Measurements from ENCODE around the gene ZCCHC14.
"Not testable (repeated sequence)": the region's sequence is repeated elsewhere in the genome, so short reads cannot be mapped to it uniquely, and the experiment has no call there.

The ZCCHC14 gene

DNA sequence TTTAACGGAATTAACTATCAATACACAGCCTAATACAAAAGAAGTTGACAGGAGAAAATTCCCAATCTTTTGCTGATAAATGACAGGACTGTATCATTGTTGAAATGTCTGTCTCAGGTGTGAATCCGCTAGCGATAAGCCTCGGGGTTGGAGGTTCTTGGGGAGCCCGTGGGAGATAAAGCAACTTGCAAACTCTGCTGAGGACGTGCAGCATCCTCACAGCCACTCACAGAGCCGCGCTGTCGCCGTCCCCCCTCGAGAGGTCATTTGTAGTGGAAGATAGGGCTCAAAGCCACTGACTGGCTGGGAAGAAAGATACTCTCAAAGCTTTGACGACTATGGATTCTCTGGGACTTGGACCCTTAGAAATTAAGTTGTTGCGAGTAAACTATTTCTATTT, 83.7 kb downstream of the ZCCHC14 start:
- DNase-seq (ENCODE audit: low spot score), result no peak

DNA sequence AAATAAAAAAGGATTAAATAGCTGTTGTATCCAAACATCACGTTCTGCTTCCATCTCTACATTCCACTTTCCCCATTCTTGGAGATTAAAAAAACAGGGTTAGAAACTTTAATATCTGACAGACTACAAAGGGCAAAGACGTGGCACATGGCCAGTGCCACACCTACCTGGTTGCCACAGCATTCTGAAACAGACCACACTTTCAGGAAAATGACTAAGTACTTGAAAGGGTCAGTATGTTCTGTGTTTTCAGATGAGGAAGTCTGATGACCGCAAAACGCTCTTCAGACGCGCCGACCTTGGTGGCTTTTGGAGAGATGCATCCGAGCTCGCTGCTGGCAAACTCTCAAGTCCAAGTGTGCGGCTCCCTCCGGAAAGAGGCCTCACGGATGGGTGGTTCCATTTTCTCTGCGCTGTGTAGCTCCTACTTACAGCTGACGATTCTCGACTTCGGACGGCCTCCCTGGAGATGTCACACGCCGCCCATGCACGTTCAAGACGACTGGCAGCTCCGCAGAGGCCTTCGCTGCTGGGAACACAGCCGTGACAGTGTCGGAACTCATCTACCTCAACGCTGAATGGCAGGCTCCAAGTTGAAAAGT, 85.2 kb downstream of the ZCCHC14 start:
- peak; percentile 99 for DNase-seq (ENCODE audit: low spot score)

DNA sequence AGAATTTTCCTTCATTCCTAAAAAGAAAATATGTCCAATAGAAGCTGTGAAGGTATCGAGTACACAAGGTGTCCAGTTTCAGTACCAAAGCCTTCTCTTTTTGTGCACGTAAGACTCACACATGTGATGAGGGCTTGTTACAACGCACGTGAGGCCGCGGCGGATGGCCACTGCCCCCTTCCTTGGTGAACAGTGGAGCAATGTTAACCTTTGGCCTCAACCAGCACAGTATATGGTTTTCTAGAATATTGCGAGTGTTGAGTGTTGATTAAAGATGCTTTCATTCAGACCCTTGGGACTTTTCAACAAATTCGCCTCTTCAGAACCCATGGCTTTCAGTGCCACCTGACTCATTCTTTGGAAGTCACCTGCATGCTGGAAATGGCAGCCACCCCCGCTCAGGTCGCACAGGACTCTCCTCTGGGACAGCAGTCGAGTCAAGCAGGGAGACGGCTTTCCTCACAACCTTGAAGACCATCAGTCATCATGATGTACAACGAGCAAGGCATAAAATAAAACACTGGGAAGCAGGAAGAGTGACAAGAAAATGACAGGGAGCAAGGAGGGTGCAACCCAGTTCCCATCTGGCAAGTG, 86.2 kb downstream of the ZCCHC14 start:
- DNase-seq (ENCODE audit: low spot score), result peak; percentile 41

DNA sequence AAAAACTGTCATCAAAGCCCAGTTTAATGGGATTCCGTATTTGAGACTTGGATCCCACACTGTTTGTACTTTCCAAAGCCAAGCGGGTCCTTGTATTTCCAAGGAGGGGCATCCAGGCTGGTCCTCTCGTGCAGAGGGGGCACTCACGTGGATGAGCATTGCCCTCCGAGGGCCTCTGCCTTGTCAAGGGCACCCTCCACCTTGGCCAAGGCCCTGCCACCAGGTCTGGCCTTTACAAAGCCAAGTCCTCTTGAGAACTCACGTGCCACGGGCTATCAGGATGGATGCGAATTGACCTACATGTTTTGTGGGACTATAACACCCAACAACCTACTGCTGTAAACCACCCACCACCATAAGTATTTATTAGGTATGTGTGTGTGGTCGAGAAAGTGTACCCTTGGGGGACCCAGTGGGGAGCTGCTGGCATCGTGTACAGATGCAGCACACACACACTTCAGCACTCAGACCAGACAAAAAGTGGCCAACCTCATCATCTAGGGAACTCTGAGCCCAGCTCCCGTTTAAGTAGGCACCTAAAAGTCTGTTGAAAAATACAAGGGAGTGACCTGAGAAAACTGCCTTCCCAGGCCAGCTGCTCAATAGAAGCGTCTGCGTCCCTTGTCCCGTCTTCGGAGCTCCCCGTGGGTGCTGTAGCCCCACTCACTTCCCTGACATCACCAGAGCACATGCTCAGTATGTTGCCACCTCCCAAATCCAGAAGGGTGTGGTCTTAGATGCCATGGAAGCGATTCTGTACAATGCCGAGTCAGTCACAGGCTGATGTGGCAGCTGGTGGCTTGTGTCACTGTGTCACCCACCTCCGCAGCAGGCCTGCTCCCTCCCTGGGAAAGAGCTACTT, 87.8 kb downstream of the ZCCHC14 start:
- DNase-seq (ENCODE audit: low spot score), result peak; percentile 40

DNA sequence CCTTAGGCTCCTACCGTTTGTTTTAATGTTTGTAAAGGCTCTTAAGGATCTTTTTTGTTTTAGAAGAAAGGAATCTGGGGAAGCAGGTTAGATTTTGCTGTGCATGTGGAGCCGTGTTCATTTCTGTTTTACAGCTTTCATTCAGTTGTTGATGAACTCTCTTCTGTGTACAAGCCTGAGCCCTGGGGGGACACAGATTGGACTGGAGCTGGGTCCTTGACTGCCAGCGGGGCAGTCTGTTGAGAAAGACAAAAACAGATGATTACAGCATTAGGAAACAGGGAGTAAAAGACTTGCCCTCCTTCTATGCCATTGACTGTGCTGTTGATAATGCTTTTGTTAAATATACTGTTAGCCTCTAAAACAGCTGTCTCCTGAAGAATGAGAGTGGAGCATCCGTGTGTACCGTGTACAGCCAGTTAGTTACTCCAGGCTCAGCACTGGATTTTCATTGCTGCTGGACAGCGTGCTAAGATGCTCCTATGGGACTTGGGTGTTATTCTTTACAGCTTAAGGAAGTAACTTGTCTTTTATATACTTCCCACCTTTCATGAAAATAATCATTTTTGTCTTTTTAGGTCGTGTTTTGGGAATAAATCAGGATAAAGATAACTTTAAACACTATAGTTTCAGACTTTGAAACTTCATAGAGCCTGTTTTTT, 97.5 kb downstream of the ZCCHC14 start:
- no peak for DNase-seq (ENCODE audit: low spot score)

DNA sequence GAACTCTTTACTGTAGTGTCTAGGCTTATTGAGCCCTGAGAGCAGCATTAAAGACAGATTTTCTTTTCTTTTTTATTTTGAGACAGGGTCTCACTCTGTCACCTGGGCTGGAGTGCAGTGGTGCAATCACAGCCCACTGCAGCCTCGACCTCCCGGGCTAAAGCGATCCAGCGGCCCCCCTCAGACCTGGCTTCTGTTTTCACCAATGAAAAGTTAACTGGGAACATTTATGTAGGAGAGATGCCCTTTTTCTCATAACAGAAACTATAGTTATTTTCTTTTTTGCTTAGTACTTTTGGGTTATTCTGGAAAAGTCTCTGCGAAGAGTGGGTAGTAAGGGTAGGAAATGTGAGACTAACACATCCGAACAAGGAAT, 99.2 kb downstream of the ZCCHC14 start:
- DNase-seq (ENCODE audit: low spot score), result no peak

DNA sequence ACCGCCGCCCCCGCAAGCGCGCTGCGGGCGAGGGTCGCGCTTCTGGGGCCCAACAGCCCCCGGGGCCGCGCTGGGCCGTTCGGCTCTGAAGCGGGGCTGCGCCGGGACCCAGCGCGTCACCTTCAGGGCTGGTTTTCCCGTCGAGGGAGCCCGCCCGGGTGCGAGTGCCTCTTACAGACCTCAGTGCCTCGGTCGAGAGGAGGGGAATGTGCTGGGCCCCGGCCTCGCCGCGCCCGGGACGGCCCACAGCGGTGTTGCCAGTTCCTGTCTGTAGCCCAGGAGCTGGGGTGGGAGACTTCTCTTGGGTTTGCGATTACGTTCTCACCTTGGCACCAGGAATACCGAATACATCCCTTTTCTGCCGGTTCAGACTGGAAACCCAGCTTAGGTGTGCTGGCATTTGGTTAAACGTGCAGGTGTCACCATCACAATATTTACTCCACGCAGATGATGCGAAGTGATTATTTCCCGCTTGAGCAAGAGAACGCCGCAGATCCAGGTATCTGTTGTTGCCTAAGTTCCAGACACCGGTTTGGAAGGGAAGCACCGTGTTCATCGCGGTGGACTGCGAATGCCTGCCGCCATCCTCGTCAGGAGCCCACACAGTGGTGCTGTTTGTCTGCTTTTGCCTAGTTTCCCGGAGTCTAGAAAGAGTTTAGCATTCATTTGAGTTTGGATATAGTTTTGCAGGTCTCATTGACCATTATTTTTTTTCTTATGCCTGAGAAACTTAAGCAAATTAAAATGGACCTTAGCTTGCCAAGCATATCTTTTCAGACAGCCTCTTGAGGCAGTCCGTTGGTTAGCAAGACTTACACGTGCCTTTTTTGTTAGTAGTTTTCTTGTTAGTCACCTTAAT, 99.8 kb downstream of the ZCCHC14 start:
- DNase-seq (ENCODE audit: low spot score), result peak; percentile 59

DNA sequence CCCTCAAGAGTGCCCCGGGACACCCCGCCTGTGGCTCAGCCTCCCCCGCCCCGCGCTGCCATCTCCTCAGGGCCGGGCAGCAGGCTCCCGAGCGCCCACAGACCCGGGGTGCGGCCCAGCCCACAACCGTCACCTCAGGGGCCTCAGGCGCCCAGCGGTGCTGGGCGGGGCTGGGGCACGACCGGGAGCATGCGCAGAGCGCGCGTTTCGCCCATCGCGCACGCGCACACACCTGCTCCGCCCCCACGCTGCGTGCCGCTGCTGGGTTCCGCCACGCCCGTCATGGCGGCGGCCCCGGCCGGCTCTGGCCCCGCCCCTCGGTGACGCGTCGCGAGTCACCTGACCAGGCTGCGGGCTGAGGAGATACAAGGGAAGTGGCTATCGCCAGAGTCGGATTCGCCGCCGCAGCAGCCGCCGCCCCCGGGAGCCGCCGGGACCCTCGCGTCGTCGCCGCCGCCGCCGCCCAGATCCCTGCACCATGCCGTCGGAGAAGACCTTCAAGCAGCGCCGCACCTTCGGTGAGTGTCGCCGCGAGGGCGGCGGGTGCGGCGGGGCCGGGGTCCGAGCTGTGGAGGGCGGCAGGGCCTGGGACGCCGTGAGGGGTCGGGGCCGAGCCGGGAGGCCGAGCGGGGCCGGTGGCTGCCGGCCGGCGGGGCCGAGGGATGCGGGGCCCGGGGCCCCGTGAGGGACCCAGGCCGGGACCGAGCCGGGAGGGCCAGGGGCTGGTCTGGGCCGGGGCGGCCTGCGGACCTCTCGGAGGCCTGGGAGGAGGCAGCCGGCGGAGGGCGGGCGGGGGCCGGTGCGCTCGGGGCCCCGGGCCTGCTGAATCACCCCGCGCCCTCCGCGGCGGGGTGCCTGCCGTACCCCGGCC, 100.6 kb downstream of the ZCCHC14 start, which contains the start of gene MAP1LC3B:
MAP1LC3B (plus strand) TSS at position 387 of the 871 bp plus-strand sequence; CDS start at position 479, 92 bp downstream.
- peak; percentile 90 for DNase-seq (ENCODE audit: low spot score)

DNA sequence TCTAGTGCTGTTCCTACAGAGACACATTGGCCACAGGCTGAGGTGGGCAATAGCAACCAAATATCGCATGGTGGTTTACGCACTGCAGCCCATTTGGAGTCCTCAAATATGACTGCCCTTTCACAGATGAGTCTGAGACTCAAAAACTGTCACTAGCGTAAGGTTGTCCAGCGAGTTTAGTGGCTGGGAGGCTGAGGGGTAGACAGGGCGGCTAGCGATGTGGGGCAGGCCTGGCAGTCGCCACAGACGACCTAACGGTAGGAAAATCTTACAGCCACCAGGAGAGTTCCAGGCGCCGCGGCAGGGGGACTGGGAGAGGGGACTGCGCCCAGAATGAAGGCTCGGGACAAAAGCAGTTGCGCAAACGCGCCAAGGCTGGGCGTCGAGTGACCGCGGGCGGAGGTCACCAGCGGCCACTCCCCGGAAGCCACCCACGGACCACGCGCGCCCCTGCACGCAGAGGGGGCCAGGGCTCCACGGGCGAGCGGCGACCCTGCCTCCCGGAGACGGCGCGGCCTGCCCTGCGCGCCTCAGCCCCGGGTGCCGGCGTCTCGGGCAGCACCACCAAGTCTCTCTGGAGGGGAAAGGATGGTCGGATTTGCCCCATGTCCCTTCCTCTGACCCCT, 101.4 kb downstream of the ZCCHC14 start:
- DNase-seq (ENCODE audit: low spot score), result peak; percentile 64

DNA sequence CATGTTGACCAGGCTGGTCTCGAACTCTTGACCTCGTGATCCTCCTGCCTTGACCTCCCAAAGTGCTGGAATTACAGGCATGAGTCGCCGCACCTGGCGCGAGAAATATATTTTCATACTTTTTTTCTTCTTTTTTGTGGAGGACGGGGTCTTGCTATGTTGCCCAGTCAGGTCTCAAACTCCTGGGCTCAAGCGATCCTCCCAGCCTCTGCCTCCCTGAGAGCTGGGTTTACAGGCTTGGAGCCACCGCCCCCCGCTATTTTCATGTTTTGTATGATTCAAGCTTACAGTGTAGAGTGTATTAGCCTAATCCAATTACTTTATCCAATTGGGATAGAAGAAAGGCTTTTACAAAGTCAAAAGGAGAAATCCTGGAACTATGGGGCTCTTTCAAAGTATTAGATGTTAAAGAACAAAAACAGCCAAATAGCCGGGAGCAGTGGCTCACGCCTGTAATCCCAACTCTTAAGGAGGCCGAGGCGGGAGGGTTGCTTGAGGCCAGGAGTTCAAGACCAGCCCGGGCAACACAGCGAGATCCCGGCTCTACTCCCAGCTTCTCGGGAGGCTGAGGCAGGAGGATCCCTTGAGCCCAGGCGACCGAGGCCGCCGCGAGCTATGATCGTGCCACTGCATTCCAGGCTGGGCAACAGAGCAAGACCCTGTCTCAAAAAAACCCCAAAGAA, 102.0 kb downstream of the ZCCHC14 start:
- DNase-seq (ENCODE audit: low spot score), result no peak

DNA sequence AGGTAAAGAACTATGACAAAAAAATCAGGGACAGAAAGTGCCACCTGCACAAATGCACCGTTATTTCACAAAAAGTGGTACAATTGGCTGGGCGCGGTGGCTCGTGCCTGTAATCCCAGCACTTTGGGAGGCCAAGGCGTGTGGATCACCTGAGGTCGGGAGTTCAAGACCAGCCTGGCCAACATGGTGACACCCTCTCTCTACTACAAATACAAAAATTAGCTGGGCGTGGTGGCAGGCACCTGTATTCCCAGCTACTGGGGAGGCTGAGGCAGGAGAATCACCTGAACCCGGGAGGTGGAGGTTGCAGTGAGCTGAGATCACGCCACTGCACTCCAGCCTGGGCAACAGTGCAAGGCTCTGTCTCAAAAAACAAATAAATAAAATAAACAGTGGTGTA, 102.9 kb downstream of the ZCCHC14 start:
- DNase-seq (ENCODE audit: low spot score), result not testable (repeated sequence)

DNA sequence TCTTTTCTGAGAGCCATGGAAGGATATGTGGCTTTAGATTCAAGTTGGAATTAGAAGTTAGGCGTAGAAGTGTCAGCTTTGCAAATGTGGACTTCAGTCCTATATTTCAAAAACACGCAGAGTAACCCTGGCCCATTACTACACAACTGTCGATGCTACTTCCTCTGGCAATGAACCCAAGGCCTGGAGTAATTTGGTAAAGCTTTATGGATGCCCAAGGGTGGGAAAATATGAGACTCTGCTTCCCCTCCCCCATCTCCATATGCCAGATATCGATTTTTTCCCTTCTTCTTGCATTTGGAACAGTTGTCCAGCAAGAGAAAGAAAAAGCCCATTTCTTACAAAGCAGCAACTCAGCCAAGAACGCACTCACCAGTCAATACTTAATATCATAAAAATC, 103.6 kb downstream of the ZCCHC14 start:
- no peak for DNase-seq (ENCODE audit: low spot score)

DNA sequence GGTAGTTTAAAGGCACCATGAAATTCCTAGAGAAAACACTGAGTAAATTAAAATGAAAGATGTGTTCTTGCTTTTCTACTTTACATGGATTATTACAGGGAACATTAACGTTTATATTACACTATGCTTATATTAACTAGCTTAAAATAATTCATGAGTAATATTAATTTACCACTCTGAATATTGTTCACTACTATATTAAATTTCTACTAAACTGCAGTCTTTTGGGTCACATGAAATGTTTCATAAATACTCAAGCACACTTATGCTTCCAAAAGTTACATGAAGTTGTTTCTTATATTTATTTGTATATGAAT, 104.0 kb downstream of the ZCCHC14 start:
- no peak for DNase-seq (ENCODE audit: low spot score)

DNA sequence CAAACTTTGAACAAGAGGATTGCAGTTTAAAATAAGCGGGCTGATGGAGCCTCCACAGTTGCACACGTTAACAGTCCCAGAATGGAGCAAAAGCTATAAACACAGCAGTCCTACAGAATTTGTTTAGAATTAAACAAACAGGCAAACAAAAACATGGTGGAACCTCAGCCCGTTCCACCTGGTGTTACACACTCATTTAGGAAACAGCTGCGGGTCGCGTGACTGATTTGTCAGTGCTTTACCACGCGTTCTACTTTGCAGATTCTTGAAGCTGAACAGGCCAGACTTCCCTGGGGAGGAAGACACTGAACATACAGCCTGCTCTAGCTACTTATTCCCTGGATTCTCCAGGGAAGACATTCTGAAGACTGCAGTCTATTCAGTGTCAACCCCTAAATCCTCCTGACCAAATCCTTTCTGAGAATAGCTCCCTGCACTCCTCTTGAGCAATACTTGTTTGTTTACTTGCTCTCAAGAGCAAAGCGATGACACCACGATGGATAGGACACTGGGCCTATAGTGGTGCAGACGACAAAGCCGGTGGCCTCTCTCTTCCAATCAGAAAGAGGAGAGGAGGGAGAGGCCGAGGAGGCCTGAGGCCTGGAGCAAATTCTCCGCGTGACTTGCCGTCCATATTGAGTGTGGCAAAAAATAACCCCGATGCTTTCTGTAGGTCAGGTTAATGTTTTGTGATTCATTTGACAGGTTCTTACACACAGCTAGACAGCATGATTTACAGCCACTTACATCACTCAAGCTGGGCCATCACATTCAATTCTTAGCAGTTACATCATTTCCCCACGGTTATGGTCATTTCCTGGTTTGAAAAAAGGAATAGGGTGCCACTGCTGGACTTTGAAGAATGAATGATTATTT, 104.6 kb downstream of the ZCCHC14 start:
- DNase-seq (ENCODE audit: low spot score), result peak; percentile 100

DNA sequence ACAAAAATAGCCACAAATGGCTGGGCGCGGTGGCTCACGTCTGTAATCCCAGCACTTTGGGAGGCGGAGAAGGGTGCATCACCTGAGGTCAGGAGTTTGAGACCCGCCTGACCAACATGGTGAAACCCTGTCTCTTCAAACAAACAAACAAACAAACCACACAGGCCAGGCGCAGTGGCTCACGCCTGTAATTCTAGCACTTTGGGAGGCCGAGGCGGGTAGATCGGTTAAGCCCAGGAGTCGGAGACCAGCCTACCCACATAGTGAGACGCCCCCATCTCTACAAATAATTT, 108.0 kb downstream of the ZCCHC14 start:
- not testable (repeated sequence) for DNase-seq (ENCODE audit: low spot score)

DNA sequence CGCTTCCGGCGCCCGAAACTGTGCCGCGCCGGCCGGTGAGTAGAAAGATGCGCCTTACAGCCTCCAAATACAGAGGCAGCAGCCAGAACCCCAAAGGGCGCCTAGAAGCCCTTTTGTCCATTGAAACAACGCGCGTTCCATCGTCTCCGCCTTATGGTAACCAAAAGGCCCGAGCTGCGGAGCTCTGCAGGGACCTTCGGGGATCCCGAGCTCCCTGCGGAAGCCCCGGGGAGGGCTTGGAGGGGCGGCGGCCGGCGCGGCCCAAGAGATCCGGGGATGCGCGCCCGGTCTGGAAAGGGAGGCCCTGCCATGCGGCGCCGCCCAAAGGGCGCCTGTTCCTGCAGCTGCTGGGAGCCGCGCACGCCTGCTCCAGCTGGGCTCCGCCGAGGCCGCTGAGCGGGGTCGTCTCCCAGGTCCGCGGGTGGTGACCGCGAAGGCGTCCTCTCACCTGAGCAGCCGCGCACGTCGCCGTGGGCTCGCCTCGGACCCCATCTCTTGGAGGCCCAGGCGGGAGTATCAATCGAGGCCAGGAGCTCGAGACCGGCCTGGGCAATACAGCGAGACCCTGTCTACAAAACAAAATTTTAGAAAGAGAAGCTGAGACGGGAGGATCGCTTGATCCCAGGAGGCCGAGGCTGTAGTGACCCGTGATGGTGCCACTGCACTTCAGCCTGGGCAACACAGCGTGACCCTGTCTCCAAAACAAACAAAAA, 108.5 kb downstream of the ZCCHC14 start:
- DNase-seq (ENCODE audit: low spot score), result peak; percentile 82

DNA sequence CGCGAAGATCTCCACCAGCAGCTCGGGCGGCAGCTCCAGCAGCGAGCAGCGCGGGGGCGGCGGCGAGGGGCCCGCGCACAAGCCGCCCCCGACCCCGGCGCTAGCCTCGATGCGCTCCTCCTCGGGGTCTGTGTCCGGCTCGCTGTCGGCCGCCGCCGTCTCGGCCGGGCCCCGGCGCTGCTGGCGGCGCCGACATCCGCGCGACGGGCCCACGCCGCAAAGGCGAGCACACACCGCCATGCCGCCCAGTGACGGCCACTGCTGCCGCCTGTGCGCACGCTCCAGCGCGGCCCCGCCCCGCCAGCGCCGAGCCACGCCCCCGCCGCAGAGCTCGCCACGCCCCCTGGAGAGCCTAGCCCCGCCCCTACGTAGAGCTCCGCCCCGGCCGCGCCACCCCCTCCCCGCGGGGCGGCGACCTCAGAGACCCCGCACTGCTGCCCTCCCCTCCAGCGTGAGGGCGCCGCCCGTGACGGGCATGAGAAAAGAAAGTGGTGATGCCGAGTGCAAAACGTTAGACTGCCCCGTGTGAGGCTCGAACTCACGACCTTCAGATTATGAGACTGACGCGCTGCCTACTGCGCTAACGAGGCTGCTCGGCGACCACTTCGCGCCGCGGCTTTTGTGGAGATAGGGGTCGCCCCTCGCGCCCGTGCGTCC, 109.2 kb downstream of the ZCCHC14 start, which contains the start of gene FBXO31:
FBXO31 (minus strand) TSS at position 272 of the 657 bp plus-strand sequence; CDS start at position 240, 32 bp downstream.
- peak; percentile 85 for DNase-seq (ENCODE audit: low spot score)

All from SW480 (cell line).